ENCODE measurements around the gene CTBP2. TPM values are rescaled to one million over a fixed set of nuclear protein-coding genes. Genes with fewer than 3 reads are reported as not detected.

The CTBP2 gene
- total and polyA plus RNA-seq, 10 of the 15 experiments (the other 5 are each of a cell fraction or from before 2014, with no cell fraction given): 0.02 to 0.72 (median 0.06) TPM; not detected in 2

DNA sequence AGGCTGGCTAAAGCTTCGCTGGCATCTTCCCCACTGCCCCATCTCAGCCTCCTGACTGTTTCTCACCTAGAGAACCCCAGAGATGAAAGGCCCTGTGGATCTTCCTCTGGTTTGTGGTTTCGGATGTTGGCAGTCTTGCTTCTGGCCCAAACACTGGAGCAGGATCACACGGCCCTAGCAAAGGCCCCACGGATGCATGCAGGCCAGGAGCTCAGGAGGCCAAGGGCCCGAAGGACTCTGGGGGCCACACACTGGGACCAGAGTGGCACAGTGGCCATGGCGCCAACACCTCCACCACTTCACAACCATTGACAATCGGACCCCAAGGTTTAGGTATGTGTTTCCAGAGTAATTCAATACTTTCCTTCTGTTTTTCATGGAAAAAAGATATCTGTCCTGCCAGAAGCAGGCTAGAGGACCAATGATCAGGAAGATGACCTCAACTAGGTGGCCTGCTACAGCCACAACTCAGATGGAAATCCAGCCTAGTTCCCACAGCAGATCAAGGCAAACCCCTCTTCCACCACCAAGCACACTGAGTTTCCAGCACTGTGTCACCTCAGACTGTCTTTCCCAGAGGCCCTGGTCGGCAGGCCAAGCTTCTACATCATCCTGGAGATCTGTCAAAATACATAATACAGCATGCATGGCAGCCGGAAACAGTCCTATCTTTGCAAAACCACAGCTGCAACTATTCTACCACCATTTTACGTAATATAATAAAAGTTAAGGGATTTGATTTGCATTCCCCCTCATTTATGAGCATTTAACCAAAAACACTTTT lies 53.0 kb downstream of the CTBP2 start:
- in situ Hi-C loops (cut with MboI) (no loop called here), intact Hi-C loops (cut with micrococcal nuclease; ENCODE audit: unreplicated experiment) (no loop called here)
- Histone ChIP-seq H2AFZ (ENCODE audit: control insufficient read depth, low read depth, low read length) (no peak overlapping the region), H3K27ac (ENCODE audit: control insufficient read depth, insufficient read depth) (no peak overlapping the region), H3K4me3 (no peak overlapping the region), H3K36me3 (ENCODE audit: control insufficient read depth in 2 of 2, insufficient read depth in 2 of 2, low read length in 1 of 2) (no peaks in the 10 kb centered on the region), H4K20me1 (ENCODE audit: control insufficient read depth, insufficient read depth) (peaks cover 4% of the 10 kb centered on the region; the same call in 1 of the 2 replicates), H3K9me3 (replicated peaks; ENCODE audit: control insufficient read depth, insufficient read depth, low read length) (peaks cover 2% of the 10 kb centered on the region; the same call in 1 of the 3 replicates), H3K9ac (ENCODE audit: control insufficient read depth, insufficient read depth, low read length) (no peak overlapping the region), H3K4me1 (ENCODE audit: control insufficient read depth, insufficient read depth, low read length) (no peaks in the 10 kb centered on the region), H3K4me2 (ENCODE audit: control insufficient read depth, insufficient read depth) (no peak overlapping the region), H3K79me2 (ENCODE audit: control insufficient read depth, insufficient read depth, low read length) (no peaks in the 10 kb centered on the region), H3K27me3 (replicated peaks in 1 of 2; ENCODE audit: control insufficient read depth in 2 of 2, insufficient read depth in 2 of 2, low read length in 1 of 2) (no peaks in the 10 kb centered on the region; a peak in 1 of 4 replicates)
- SMC1A ChIA-PET (ENCODE audit: uncharacterized antibody, unreplicated experiment): no interaction called here
- FAIRE-seq (no peak), ATAC-seq (no peak), DNase-seq (ENCODE audit: low read depth, low spot score) (no peak)
- RAD21 ChIA-PET (ENCODE audit: unreplicated experiment): no interaction called here
- POLR2A ChIA-PET: no interaction called here
- TF ChIP-seq GABPA (IDR thresholded peaks at IDR 0.05; ENCODE audit: low read depth): no peak
- no peak for TF ChIP-seq MYB (IDR thresholded peaks at IDR 0.05; ENCODE audit: borderline replicate concordance, low read depth, low read length)
- no peak for TF ChIP-seq IKZF2 (IDR thresholded peaks at IDR 0.05)
- TF ChIP-seq CBX5 (IDR thresholded peaks at IDR 0.05; ENCODE audit: low read depth): no peak
- TF ChIP-seq, protein P1, sequence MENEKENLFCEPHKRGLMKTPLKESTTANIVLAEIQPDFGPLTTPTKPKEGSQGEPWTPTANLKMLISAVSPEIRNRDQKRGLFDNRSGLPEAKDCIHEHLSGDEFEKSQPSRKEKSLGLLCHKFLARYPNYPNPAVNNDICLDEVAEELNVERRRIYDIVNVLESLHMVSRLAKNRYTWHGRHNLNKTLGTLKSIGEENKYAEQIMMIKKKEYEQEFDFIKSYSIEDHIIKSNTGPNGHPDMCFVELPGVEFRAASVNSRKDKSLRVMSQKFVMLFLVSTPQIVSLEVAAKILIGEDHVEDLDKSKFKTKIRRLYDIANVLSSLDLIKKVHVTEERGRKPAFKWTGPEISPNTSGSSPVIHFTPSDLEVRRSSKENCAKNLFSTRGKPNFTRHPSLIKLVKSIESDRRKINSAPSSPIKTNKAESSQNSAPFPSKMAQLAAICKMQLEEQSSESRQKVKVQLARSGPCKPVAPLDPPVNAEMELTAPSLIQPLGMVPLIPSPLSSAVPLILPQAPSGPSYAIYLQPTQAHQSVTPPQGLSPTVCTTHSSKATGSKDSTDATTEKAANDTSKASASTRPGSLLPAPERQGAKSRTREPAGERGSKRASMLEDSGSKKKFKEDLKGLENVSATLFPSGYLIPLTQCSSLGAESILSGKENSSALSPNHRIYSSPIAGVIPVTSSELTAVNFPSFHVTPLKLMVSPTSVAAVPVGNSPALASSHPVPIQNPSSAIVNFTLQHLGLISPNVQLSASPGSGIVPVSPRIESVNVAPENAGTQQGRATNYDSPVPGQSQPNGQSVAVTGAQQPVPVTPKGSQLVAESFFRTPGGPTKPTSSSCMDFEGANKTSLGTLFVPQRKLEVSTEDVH (IDR thresholded peaks at IDR 0.05; ENCODE audit: low read depth, partially characterized antibody): no peak
- no peak for TF ChIP-seq LARP7 (IDR thresholded peaks at IDR 0.05)
- TF ChIP-seq SUPT20H (IDR thresholded peaks at IDR 0.05; ENCODE audit: borderline replicate concordance, control insufficient read depth, low read depth, low read length): no peak
- no peak for TF ChIP-seq SMAD1 (IDR thresholded peaks at IDR 0.05; ENCODE audit: low read depth, partially characterized antibody)
- no peak for TF ChIP-seq KAT2A (conservative IDR thresholded peaks at IDR 0.05; ENCODE audit: control insufficient read depth, low read depth, low read length)
- TF ChIP-seq, protein P2, sequence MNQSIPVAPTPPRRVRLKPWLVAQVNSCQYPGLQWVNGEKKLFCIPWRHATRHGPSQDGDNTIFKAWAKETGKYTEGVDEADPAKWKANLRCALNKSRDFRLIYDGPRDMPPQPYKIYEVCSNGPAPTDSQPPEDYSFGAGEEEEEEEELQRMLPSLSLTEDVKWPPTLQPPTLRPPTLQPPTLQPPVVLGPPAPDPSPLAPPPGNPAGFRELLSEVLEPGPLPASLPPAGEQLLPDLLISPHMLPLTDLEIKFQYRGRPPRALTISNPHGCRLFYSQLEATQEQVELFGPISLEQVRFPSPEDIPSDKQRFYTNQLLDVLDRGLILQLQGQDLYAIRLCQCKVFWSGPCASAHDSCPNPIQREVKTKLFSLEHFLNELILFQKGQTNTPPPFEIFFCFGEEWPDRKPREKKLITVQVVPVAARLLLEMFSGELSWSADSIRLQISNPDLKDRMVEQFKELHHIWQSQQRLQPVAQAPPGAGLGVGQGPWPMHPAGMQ (IDR thresholded peaks at IDR 0.05; ENCODE audit: borderline replicate concordance): no peak
- 33% methylated on average over 10 of the region's 10 CpGs for WGBS (ENCODE audit: insufficient coverage, insufficient replicate concordance, low lambda C conversion rate, missing lambda C conversion rate)
- CTCF ChIA-PET: no interaction called here
- BruUV-seq (replicated peaks): no TSS peak

Measured in GM12878 (cell line).